ENCODE results near the gene NUDT6. TPM values are rescaled to one million over a fixed set of nuclear protein-coding genes. Genes with fewer than 3 reads are reported as not detected.

NUDT6 gene
- total RNA-seq, 2 donors from 2014 or later = 6.6 to 12.4 TPM

DNA sequence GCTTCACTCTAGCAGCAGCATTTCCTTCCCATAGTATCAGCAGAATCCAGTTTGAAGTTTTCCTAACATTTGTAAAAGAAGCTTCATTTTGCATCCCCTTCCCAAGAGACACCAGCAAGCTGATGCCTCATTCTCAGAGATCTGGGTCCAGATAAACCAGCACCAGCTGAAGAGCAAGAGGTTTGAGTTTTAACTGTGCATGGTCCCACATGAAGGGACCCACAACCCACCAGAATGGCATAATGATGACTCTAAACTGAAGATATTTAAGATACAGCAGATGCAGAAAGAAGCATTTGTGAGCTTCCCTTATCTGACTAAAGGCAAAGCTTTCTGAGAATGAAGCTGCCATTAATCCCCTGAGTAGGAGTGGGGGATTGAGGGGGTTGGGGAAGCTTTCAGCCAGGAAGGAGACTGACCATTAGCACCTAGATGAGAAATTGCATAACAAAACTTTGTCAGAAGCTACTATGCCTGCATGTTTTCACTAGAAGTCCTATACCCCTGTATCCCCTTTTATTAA, 18.6 kb downstream of the NUDT6 start:
- no peak for DNase-seq (ENCODE audit: low spot score)
- intact Hi-C loops (cut with DNase I) = no loop called here
- Histone ChIP-seq H3K36me3 (no peaks in the 10 kb centered on the region), H3K27ac (no peak overlapping the region), H3K4me1 (replicated peaks) (no peaks in the 10 kb centered on the region), H3K9me3 (no peaks in the 10 kb centered on the region), H3K4me3 (no peak overlapping the region), H3K27me3 (replicated peaks; ENCODE audit: insufficient read depth) (no peaks in the 10 kb centered on the region)
- TF ChIP-seq, protein P1, sequence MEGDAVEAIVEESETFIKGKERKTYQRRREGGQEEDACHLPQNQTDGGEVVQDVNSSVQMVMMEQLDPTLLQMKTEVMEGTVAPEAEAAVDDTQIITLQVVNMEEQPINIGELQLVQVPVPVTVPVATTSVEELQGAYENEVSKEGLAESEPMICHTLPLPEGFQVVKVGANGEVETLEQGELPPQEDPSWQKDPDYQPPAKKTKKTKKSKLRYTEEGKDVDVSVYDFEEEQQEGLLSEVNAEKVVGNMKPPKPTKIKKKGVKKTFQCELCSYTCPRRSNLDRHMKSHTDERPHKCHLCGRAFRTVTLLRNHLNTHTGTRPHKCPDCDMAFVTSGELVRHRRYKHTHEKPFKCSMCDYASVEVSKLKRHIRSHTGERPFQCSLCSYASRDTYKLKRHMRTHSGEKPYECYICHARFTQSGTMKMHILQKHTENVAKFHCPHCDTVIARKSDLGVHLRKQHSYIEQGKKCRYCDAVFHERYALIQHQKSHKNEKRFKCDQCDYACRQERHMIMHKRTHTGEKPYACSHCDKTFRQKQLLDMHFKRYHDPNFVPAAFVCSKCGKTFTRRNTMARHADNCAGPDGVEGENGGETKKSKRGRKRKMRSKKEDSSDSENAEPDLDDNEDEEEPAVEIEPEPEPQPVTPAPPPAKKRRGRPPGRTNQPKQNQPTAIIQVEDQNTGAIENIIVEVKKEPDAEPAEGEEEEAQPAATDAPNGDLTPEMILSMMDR (IDR thresholded peaks at IDR 0.05) = no peak
- no peak for TF ChIP-seq POLR2A (IDR thresholded peaks at IDR 0.05)
- TF ChIP-seq POLR2AphosphoS5 (IDR thresholded peaks at IDR 0.05) = no peak

DNA sequence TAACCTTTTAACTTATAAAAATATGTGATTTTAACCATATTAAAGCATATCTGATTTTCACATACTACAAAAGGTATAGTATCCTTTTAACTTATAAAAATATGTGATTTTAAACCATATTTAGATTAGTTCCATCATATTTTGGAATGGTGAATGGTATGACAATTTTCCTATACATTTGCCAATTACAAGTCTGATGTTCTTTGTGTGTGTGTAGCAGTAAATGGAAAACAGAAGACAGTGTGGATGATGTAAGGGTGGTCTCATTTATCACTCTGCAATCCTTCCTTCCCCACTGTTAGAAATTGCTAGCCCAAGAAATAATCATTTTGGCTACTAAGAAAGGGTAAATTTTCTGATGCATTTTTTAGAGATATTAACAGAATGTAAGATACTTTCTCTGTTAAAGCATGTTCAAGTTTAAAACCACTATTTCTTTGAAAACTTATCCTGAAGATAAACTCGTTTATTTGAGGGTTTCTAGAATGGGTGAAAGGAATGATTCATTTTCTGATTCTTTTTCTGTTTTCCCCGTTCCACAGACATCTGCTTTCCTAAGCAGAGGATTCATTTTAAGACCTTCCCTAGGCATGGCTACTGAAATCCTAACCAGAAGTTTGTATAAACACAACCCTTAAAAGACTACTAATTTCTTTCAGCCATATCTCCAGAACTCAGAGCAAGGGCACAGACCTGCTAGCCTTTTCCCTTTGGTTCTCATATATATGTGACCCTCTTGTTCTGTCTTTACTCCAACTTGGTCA, 21.0 kb downstream of the NUDT6 start:
- intact Hi-C loops (cut with DNase I) = no loop called here
- no peak for TF ChIP-seq POLR2AphosphoS5 (IDR thresholded peaks at IDR 0.05)
- TF ChIP-seq, protein P1 (IDR thresholded peaks at IDR 0.05) = no peak
- no peak for TF ChIP-seq POLR2A (IDR thresholded peaks at IDR 0.05)
- H3K4me1 ChIP-seq (replicated peaks) = no peaks in the 10 kb centered on the region
- no peak overlapping the region for H3K4me3 ChIP-seq
- no peaks in the 10 kb centered on the region for H3K36me3 ChIP-seq
- DNase-seq (ENCODE audit: low spot score) = no peak
- no peak overlapping the region for H3K27ac ChIP-seq
- WGBS = 67% methylated on average over 2 of the region's 2 CpGs
- no peaks in the 10 kb centered on the region for H3K9me3 ChIP-seq
- no peaks in the 10 kb centered on the region for H3K27me3 ChIP-seq (replicated peaks; ENCODE audit: insufficient read depth)

DNA sequence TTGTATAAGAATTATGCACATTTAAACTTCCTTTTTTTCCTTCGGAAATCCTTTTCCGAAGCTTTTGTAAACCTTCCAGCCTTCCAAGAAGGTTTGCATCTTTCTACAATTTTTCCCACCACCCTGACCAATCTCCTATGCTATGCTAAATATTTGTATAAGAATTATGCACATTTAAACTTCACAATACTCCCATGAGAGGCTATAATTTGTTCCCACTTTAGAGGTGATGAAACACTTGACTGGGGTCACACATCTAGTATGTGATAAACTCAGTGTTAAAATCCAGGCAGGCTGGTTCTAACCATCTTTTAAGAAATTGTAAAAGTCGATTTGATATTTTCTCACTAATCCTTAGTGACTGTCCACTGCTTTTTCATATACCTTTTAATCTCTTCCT, 22.1 kb downstream of the NUDT6 start:
- intact Hi-C loops (cut with DNase I) = no loop called here

DNA sequence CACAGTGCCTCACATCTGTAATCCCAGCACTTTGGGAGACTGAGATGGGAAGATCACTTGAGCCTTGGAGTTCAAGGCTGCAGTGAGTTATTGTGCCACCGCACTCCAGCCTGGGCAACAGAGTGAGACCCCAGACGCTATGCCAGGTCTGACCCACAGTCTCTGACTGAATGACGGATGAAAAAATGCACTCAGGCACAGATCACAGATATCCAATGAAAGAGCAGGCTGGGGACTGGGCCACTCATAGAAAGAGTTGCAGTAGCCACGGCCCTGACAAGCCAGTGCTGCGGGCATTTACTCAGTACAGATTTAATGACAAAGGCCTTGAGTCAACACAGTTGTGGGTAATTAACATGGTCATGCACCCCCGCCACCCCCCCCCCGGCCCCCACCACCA, 22.7 kb downstream of the NUDT6 start:
- Histone ChIP-seq H3K36me3 (no peaks in the 10 kb centered on the region), H3K27me3 (replicated peaks; ENCODE audit: insufficient read depth) (no peaks in the 10 kb centered on the region), H3K4me3 (no peak overlapping the region), H3K4me1 (replicated peaks) (no peaks in the 10 kb centered on the region), H3K27ac (no peak overlapping the region), H3K9me3 (no peaks in the 10 kb centered on the region)
- DNase-seq (ENCODE audit: low spot score) = no peak
- TF ChIP-seq, protein P1 (IDR thresholded peaks at IDR 0.05) = no peak
- TF ChIP-seq POLR2AphosphoS5 (IDR thresholded peaks at IDR 0.05) (no peak), POLR2A (IDR thresholded peaks at IDR 0.05) (no peak)
- intact Hi-C loops (cut with DNase I) = no loop called here
- WGBS = 91% methylated on average over 7 of the region's 7 CpGs

More for the DNA sequence above, 22.1 kb downstream of the NUDT6 start:
- H3K36me3 ChIP-seq = no peaks in the 10 kb centered on the region
- no peaks in the 10 kb centered on the region for H3K9me3 ChIP-seq
- no peaks in the 10 kb centered on the region for H3K27me3 ChIP-seq (replicated peaks; ENCODE audit: insufficient read depth)
- no peak for DNase-seq (ENCODE audit: low spot score)
- no peak overlapping the region for H3K4me3 ChIP-seq
- H3K27ac ChIP-seq = no peak overlapping the region
- WGBS = 96% methylated on average over 3 of the region's 3 CpGs
- TF ChIP-seq POLR2AphosphoS5 (IDR thresholded peaks at IDR 0.05) = no peak
- no peak for TF ChIP-seq POLR2A (IDR thresholded peaks at IDR 0.05)
- TF ChIP-seq, protein P1 (IDR thresholded peaks at IDR 0.05) = no peak
- no peaks in the 10 kb centered on the region for H3K4me1 ChIP-seq (replicated peaks)
